Endothelial cell of umbilical vein (primary cell): ENCODE data around the gene ITPR2. TPM values are rescaled to one million over a fixed set of nuclear protein-coding genes. Genes with fewer than 3 reads are reported as not detected.

Experiments used
- BruUV-seq: library from RNA; stranded (reverse); fragments of 400-500 nt; replicated peaks from 2 replicates; lab custom pipeline; 2021; lab: Mats Ljungman, UMichigan
- CTCF ChIA-PET: fragments of 300-600, 350-600 bp; sonication (Branson Sonifier 250); formaldehyde crosslinking; loops from one replicate; lab custom pipeline; 2021; ENCODE audit warnings: antibody characterized with exemption, inconsistent platforms; lab: Charles Lee
- POLR2A ChIA-PET: fragments of 300-600, 350-600 bp; sonication (Branson Sonifier 250); formaldehyde crosslinking; loops from one replicate; lab custom pipeline; 2021; ENCODE audit warnings: antibody characterized with exemption, inconsistent platforms; lab: Charles Lee
- DNase-seq: peaks from one replicate; pipeline ENCODE4 v3.0.0-alpha.2; 2011; ENCODE audit warnings: low read depth, low spot score
- FAIRE-seq: peaks from 2 replicates; lab custom pipeline; 2011; peaks lifted over from hg19 to GRCh38; lab: Jason Lieb, UNC
- H2AFZ ChIP-seq: 2 replicates; pipeline ENCODE4 v1.6.0; 2012; ENCODE audit warnings: low read depth, low read length, control low read depth, inconsistent platforms
- H3K27ac ChIP-seq: 2 replicates; pipeline ENCODE4 v1.5.1; 2011; ENCODE audit warnings: low read depth, mild to moderate bottlenecking, control low read depth, low read length, moderate library complexity; ENCODE audit not compliant: insufficient read depth
- H3K27me3 ChIP-seq, 2 experiments: 2 replicates each; pipeline versions ENCODE4 v1.6.0 to v1.6.1; 2011; ENCODE audit warnings: low read length in 2 of 2, mixed read lengths in 1 of 2; ENCODE audit not compliant: control insufficient read depth in 2 of 2, insufficient read depth in 2 of 2
- H3K36me3 ChIP-seq, 2 experiments: 2 replicates in 1 of 2; 3 replicates in 1 of 2; pipeline ENCODE4 v1.5.1; 2011; ENCODE audit warnings: low read length in 2 of 2, mild to moderate bottlenecking in 1 of 2, moderate library complexity in 1 of 2; ENCODE audit not compliant: control insufficient read depth in 2 of 2, insufficient read depth in 2 of 2; ENCODE audit errors: extremely low read depth in 1 of 2
- H3K4me1 ChIP-seq: 3 replicates; pipeline ENCODE4 v1.5.1; 2011; ENCODE audit warnings: mild to moderate bottlenecking, low read length; ENCODE audit not compliant: control insufficient read depth, insufficient read depth; ENCODE audit errors: extremely low read depth
- H3K4me2 ChIP-seq: 2 replicates; pipeline ENCODE4 v1.6.1; 2011; ENCODE audit warnings: low read length, control low read depth, mixed read lengths; ENCODE audit not compliant: insufficient read depth
- H3K4me3 ChIP-seq, 3 experiments: fragments of 200-600 bp in 1 of 3; sonication (generic), shearing (Covaris generic) in 1 of 3; replicated peaks in 1 of 3; 2 replicates each; pipeline ENCODE4 v1.5.1; 2011 to 2016; ENCODE audit warnings: control low read depth in 3 of 3, low read length in 3 of 3, mild to moderate bottlenecking in 2 of 3, inconsistent platforms in 1 of 3, low read depth in 1 of 3, moderate library complexity in 1 of 3; ENCODE audit not compliant: insufficient read depth in 1 of 3
- H3K79me2 ChIP-seq: 2 replicates; pipeline ENCODE4 v1.6.0; 2012; ENCODE audit warnings: low read length, inconsistent platforms; ENCODE audit not compliant: control insufficient read depth, insufficient read depth
- H3K9ac ChIP-seq: replicated peaks from 2 replicates; pipeline ENCODE3; 2011; ENCODE audit warnings: low read length, control low read depth; ENCODE audit not compliant: insufficient read depth; ENCODE audit errors: extremely low read depth
- H3K9me1 ChIP-seq: replicated peaks from 3 replicates; pipeline ENCODE4 v1.6.0; 2011; ENCODE audit warnings: mild to moderate bottlenecking, low read length; ENCODE audit not compliant: control insufficient read depth, insufficient read depth; ENCODE audit errors: extremely low read depth
- H3K9me3 ChIP-seq: replicated peaks from 2 replicates; pipeline ENCODE4 v1.5.1; 2012; ENCODE audit warnings: low read length, inconsistent platforms; ENCODE audit not compliant: control insufficient read depth, insufficient read depth
- H4K20me1 ChIP-seq: replicated peaks from 2 replicates; pipeline ENCODE3; 2011; ENCODE audit warnings: mild to moderate bottlenecking, low read length; ENCODE audit not compliant: control insufficient read depth, insufficient read depth; ENCODE audit errors: extremely low read depth
- EZH2 ChIP-seq: IDR thresholded peaks from 2 replicates; pipeline ENCODE4 v1.6.1; 2012; ENCODE audit warnings: borderline replicate concordance, low read depth, mild to moderate bottlenecking, moderate library complexity, low read length, inconsistent platforms; ENCODE audit not compliant: severe bottlenecking
- FOS ChIP-seq: IDR thresholded peaks from 2 replicates; pipeline ENCODE4 v1.6.1; 2011; ENCODE audit warnings: mild to moderate bottlenecking, low read length, moderate library complexity, borderline replicate concordance; ENCODE audit not compliant: insufficient read depth
- GATA2 ChIP-seq: IDR thresholded peaks from 2 replicates; pipeline ENCODE4 v1.7.0; 2011; ENCODE audit warnings: low read depth, mild to moderate bottlenecking, moderate library complexity, mixed read lengths, low read length; ENCODE audit not compliant: insufficient read length, insufficient read depth
- JUN ChIP-seq: IDR thresholded peaks from 2 replicates; pipeline ENCODE4 v1.6.1; 2011; ENCODE audit warnings: borderline replicate concordance, low read depth; ENCODE audit not compliant: insufficient read length, insufficient read depth
- MYC ChIP-seq: IDR thresholded peaks from one replicate; pipeline ENCODE4 v1.6.1; 2011; ENCODE audit warnings: mild to moderate bottlenecking, low read depth, low read length
- POLR2A ChIP-seq: IDR thresholded peaks from 2 replicates; pipeline ENCODE4 v1.6.1; 2012; ENCODE audit warnings: low read depth, mild to moderate bottlenecking, control low read depth, low read length
- POLR2AphosphoS5 ChIP-seq: IDR thresholded peaks from 2 replicates; pipeline ENCODE4 v1.6.1; 2012; ENCODE audit warnings: low read depth, mild to moderate bottlenecking, control low read depth, low read length, moderate library complexity; ENCODE audit not compliant: insufficient read depth
- dilution Hi-C: fragments of 300-500 bp; cut with MboI; formaldehyde crosslinking; loops from one replicate; pipeline ENCODE4 v1.15.0; 2019; ENCODE audit warnings: low sequenced_read_pairs; ENCODE audit not compliant: extremely low pct_ligation_motif_present
- intact Hi-C: fragments of 100-400 bp; cut with micrococcal nuclease; formaldehyde crosslinking; loops from one replicate; pipeline ENCODE4 v1.10.0; 2022
- polyA plus RNA-seq, 4 experiments: library from polyadenylated mRNA; depleted of rRNA in 3 of 4; stranded (reverse) in 3 of 4; unstranded in 1 of 4; fragments of >200 nt; gene quantifications; 2 replicates each; pipeline versions ENCODE4 v1.2.1 to v1.2.3, GENCODE V29; 2011 to 2012; ENCODE audit warnings: missing spikeins in 1 of 4
- total RNA-seq: library from RNA; stranded (reverse); gene quantifications from 2 replicates; pipeline ENCODE4 v1.2.3, GENCODE V29; 2021
- TF ChIP-seq, protein P1 (sequence below): IDR thresholded peaks from 2 replicates; pipeline ENCODE4 v1.6.1; 2011; ENCODE audit not compliant: insufficient read depth, insufficient read length
- TF ChIP-seq, protein P2 (sequence below), 2 donors: IDR thresholded peaks; 1 replicate in 1 of 2; 2 replicates in 1 of 2; pipeline ENCODE4 v1.5.1; 2011; ENCODE audit warnings: low read length in 2 of 2, mild to moderate bottlenecking in 2 of 2, moderate library complexity in 2 of 2, control low read depth in 1 of 2, inconsistent platforms in 1 of 2, low read depth in 1 of 2; ENCODE audit not compliant: insufficient read depth in 1 of 2; ENCODE audit errors: extremely low read depth in 1 of 2

Gene ITPR2
- total and polyA plus RNA-seq, 2 donors (not counting 3 experiments of a cell fraction or from before 2014, with no cell fraction given) = 16.2 to 86.8 TPM

DNA sequence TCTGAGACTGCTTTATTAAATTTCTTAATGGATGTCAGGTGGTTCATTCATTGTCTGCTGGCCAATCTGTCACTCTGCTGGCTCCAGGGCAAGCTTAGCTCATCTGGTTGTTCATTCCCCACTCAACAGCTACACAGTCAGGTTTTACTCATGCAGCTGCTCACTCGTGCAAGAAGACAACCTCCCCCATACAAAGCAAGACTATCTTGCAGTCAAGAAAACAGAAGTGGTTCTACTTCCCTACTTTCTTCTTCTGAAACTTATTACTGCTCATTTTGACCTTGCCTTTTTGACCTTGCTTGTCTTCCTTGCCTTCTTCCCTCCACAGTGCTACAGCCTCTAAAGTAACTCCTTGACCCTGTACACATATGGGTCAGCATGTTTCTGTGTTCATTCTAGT lies 359.7 kb downstream of the ITPR2 start:
- Histone ChIP-seq H3K9me3 (no peaks in the 10 kb centered on the region), H3K36me3 (peaks cover 3 to 8% of the 10 kb centered on the region in 2 experiments), H3K9ac (no peak overlapping the region), H3K9me1 (no peaks in the 10 kb centered on the region), H3K79me2 (no peaks in the 10 kb centered on the region), H3K4me2 (no peak overlapping the region), H4K20me1 (no peaks in the 10 kb centered on the region), H2AFZ (no peak overlapping the region), H3K4me1 (no peaks in the 10 kb centered on the region), H3K27ac (no peak overlapping the region), H3K27me3 (no peaks in the 10 kb centered on the region), H3K4me3 (no peak overlapping the region)
- dilution Hi-C loops = no loop called here
- no TSS peak for BruUV-seq
- FAIRE-seq (no peak), DNase-seq (no peak)
- ChIA-PET CTCF (no interaction called here), POLR2A (no interaction called here)
- intact Hi-C loops = no loop called here
- TF ChIP-seq, protein P1, sequence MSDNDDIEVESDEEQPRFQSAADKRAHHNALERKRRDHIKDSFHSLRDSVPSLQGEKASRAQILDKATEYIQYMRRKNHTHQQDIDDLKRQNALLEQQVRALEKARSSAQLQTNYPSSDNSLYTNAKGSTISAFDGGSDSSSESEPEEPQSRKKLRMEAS = no peak
- no peak for TF ChIP-seq FOS
- TF ChIP-seq JUN = no peak
- no peak for TF ChIP-seq POLR2AphosphoS5
- TF ChIP-seq GATA2 = no peak
- TF ChIP-seq, protein P2, sequence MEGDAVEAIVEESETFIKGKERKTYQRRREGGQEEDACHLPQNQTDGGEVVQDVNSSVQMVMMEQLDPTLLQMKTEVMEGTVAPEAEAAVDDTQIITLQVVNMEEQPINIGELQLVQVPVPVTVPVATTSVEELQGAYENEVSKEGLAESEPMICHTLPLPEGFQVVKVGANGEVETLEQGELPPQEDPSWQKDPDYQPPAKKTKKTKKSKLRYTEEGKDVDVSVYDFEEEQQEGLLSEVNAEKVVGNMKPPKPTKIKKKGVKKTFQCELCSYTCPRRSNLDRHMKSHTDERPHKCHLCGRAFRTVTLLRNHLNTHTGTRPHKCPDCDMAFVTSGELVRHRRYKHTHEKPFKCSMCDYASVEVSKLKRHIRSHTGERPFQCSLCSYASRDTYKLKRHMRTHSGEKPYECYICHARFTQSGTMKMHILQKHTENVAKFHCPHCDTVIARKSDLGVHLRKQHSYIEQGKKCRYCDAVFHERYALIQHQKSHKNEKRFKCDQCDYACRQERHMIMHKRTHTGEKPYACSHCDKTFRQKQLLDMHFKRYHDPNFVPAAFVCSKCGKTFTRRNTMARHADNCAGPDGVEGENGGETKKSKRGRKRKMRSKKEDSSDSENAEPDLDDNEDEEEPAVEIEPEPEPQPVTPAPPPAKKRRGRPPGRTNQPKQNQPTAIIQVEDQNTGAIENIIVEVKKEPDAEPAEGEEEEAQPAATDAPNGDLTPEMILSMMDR (IDR thresholded peaks at IDR 0.05; ENCODE audit: extremely low read depth in 1 of 2, insufficient read depth in 1 of 2, low read depth in 1 of 2, low read length in 2 of 2) = no peak
- TF ChIP-seq EZH2 = no peak
- TF ChIP-seq POLR2A = no peak
- no peak for TF ChIP-seq MYC
